ENCODE data around the gene ZDHHC14. TPM values are rescaled to one million over a fixed set of nuclear protein-coding genes. Genes with fewer than 3 reads are reported as not detected.

Gene ZDHHC14
- total RNA-seq, 1 donor from 2014 or later, result 6.5 TPM

DNA sequence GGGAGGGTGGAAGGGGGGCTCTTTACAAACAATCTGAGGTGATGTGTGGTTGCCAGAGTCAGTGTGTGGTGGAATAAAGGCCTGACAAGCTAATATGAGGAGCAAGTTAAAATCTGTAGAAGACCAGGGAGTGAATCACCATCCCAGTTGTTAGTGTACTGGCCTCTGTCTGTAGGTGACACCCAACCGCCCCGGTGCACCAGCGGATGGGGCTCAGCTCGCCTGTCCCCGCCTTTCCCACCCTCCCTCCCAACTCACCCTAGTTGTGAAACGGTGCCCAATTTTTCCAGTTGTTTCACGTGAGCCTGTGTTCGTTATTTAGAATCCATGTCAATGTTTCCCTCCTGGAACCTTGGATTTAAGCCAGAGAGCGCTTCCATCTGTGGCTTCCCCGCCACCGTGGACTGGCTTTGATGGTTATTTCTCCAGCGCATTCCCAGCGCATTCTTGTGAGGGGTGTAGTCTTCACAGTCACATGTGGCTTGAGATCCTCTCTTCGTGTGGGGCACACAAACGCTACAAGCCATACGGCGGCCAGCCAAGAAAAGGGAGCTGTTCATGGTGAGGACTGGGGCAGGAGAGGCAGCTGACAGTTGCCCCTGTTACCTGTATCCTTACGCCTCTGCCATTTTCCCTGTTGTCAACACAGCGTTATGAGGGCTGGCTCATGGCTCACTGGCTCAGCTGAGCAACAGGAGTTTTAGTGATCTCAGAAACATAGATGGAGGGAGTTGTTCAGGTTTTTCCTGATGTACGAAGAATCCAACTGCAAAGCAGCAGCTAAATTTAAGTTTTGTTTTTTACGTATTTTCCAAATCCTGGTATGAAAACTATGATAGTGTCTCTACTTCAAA, 137.6 kb downstream of the ZDHHC14 start:
- peak; percentile 67 for DNase-seq

DNA sequence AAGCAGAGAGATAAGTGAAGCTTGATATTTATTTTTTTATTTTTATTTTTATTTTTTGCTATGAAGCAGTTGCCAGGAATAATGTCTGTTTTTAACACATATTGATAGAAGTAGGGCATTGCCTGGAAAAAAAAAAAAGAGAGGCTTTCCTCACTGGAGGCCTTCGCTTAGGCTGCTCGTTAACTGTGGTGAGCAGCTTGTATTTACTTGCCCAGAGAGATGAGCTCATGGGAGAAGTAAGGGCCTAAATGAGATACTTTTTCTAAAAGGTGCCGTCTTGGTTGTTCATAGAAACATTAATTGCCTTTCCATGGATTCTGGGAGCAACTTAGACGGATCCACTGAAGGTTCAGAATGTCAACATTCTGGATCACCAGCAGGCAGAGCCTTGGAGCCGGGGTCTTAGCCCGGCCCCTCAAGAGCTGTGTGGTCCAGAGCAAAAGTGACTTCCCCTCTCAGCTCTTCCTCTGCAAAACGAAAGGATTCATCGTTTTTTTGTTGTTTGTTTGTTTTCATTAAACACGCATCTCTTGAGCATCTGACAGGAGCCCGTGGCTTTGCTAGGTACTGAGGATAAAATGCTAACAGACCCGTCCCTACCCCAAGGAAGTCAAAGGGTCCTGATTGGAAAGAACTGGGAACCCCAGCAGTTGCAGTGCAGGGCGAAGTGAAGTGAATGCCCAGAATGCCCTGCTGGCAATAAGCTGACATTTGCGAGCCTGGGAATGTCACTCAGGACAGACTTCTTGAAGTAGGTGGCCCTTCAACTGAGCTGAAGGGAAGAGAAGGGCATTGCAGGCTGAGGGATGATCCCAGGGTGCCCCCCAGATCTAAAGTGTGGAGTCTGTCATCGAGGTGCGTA, 138.5 kb downstream of the ZDHHC14 start:
- no peak for DNase-seq

DNA sequence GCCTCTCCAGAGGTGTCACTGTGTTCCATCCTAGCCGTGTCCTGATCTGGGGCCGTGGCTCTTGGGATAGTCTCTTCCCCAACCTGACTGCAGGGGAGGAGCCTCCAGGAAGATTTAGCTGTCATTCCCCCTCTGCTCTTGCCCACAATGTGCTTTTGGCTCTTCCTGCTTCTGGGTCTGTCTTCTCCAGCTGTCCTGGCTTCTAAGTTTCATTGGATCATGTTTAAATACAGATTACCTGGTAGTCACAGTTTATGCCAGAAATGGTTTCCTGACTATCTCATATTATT, 139.1 kb downstream of the ZDHHC14 start:
- no peak for DNase-seq

DNA sequence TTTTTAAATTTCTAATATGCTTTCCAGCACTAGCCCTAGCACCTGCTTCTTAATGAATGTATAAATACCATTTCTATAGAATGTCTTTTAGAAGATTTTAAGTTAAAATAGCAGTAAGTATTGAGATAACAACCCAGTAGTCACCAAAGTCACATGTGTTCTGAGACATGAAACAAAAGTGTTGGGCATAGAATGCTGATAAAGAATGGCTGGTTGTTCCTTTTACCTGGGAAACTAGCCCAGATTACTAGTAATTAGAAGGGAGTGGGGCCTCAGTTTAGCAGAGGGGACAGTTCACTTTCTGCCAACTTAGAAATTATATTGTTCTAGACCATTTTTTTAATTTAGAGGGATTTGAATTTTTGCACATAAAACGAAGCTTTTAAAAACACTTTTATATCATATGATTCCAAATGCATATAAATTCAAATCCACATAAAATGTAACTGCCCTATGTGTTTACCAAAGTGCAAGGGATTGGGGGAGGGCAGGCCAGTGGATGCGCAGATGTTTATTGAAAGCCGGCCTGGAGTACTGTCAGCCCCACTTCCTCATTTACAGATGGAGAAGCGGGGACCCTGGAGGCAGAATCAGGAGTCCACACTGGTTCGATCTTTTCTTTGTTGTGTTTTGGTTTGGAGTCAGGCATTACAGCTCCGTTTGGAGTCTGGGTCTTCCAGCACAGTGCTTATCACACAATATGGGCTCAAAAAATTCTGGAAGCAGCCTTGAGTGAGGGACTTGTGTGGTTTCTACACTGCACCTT, 139.8 kb downstream of the ZDHHC14 start:
- no peak for DNase-seq

DNA sequence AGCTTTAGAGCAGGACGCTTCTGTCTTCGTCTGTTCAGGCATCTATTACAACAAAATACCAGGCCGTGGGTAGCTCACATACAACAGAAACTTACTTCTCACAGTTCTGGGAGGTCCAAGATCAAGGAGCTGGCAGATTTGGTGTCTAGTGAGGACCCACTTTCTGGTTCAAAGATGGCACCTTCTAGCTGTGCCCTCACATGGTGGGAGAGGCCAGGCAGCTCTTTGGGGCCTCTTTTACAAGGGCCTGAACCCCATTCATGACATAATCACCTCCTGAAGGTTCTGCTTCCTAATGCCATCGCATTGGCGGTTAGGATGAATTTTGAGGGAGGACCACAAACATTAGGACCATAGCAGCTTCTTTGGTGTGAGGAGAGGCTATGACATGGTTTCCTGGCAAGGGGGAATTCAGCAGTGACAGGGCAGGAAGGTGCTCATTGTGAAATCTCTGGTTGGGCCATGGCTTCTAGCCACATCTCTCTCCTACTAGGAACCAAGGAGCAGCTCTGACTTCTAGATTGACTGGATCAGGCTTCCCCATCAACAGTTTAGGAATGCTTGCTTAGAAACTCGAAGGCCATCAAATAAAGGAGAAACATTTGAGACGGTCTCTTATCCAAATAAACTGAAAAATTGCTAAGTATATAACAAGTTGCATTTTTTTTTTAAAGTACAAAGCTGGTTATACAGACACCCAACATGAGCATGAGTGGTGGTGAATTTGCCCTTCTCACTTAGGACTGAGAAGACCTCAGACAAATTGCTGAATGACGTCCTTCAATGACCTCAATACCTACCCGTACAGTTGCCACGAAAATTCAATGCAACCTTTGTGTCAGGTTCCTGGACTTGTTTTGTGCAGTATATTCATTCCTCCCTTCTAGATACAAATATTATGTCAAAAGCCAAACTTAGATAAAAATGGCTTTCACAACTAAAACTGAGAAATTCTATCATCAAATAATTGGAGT, 140.7 kb downstream of the ZDHHC14 start:
- DNase-seq, result no peak

DNA sequence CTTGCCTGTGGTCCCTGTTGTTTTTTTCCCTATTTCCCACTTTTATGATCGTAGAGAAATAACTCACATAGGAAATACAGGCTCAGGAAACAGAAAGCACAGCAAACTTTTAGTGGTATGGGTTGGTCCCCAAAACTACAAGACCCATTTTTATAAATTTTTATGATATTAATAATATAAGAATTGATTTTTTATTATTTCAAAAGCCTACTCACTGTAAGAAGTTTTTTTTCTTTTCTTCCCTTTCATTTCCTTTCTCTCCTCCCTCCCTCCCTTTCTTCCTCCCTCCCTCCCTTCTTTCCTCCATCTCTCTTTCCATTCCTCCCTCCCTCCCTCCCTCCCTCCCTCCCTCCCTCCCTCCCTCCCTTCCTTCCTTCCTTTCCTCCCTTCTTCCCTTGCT, 141.5 kb downstream of the ZDHHC14 start:
- no peak for DNase-seq

DNA sequence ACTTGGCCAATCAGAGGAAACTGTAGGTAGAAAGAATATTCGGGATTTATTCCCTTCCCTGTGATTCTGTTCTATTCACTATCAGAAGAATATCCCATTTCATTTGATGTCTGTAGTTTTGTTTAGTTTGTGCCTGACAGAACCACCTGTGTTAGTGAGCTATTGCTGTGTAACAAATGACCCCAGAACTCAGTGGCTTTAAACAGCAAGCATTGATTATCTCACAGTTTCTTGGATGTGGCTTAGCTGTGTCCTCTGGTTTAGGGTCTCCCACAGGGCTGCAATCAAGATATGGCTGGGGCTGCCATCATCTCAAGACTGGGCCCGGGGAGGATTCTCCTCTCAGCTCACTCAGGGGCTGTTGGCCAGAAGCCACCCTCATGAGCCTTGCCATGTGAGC, 143.7 kb downstream of the ZDHHC14 start:
- DNase-seq, result no peak

DNA sequence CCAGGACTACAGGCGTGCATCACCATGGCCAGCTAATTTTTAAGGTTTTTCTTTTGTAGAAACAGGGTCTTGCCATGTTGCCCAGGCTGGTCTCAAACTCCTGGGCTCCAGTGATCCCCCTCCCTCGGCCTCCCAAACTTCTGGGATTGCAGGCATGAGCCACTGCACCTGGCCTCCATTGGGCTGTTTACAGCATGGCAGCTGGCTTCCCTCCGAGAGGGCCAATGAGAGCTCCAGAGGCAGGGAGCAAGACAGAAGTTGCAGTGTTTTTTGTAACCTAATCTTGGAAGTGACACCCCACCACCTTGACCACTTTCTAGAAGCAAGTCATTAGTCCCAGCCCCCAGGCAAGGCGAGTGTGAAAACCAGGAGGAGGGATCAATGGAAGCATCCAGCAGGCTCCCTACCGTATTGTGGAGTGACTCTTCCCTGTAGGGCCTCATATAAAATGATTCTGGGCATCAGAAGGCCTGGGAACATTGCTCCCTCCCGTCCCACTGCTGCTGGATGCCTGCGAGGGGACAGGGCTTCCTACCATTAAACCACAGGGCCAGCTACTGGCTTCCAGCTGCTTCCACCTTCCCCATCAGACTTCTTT, 144.4 kb downstream of the ZDHHC14 start:
- no peak for DNase-seq

DNA sequence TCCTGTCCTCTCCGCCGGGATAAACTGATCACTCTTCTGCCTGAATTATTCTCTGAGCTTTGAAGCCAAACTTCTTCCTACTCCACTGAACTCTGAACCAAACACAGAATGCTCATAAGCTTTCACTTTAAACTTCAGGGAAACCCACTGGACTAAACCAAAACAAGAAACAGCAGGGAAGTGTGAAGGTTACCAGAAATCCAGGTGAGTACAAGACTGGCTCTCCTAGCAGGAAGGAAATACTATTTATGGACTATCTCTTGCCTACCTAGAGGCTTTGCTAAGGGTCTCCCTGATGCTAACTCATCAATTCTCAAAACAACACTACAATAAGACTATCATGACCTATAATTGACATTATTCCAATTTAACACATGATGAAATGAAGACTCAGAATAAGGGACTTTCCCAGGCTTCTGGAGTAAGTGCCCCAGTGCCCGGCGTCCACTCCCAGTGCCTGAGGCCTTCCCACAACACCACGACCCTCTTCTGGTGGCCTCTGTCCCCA, 145.0 kb downstream of the ZDHHC14 start:
- DNase-seq, result no peak

DNA sequence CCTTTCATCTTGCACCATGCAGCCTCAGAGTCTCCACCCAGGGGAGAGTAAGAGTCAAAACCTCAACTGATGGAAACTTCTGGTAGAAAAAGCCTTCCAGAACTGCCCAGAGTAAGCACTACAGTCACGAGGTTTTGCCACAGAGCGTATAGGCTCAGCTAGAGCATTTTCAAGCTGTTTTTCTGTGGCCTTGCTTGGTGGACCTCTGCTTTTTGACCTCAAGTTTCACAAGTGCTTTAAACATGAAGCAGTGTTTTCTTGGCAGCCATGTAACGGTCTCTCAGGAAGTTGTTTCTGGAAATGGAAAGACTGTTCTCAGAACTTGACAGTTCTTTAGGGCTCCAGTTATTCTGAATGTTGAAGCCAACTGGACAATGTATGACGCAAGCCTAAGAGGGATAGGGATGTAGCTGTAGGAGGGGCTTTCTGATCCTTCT, 146.5 kb downstream of the ZDHHC14 start:
- DNase-seq, result peak; percentile 74

DNA sequence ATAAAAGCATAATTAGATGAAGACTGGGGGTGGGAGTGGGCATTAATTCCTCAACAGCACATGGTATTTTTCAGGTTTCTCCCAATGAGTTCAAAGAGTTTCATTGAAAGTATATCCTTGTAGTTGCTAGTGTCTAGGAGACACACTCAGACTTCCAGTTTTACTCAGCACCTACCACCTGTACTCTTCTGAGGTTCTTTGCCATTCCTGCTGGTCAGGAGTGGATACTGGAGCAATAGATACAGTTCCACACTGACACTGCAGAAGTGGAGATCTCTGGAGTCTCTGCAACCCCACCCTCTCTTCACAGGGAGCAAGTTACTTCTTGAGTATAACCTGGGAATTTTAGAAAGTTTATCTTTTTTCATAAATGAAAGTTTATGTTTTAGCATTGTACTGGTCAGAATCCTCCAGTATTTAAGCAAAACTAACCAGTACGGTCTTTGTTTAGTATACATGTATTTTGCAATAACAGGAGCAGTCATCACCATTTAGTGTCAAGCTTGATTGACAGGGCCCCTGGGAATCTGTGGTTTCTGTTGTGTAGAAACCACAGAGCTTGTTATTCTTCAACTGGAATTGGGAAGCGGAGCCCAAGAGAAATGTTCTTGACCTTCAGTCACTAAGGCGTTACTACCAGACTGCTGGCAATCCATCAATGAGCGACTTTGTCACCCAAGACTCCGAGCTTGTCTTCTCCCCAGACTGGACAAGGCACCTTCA, 148.1 kb downstream of the ZDHHC14 start:
- DNase-seq, result no peak

DNA sequence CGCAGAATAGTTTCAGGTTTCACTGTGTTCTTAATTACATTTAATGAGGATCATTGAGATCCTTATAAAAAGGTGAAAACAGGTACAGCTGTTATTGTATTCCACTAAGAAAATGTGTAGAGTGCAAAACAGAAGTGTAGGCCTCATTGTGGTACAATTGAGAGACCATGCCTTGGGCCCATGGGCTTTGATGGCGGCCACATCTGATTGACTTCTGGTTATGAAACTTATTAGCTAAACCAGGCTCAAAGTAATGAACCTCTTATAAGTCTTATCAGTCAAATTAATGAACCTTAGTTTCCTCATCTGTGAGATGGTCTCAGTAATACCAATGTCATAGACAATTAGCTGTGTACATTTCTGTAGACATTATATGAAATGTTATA, 148.7 kb downstream of the ZDHHC14 start:
- no peak for DNase-seq

DNA sequence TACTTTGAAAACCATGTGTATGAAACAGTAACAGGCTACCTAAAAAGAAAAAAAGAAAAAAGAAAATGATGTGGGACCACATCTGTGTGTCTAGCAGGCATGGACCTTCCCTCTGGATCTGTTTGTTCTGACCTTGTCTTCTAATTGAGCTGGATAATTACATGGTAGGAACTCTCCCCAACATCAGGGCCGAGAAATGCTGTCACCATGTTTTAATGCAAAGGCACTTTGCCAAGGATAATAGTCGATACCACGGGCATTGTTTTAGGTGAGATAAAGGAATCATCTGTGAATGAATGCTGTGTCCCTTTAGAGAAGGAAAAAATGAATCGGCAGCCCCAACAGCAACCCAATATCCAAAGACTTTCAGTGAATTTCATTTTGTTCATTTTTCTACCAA, 149.1 kb downstream of the ZDHHC14 start:
- no peak for DNase-seq

DNA sequence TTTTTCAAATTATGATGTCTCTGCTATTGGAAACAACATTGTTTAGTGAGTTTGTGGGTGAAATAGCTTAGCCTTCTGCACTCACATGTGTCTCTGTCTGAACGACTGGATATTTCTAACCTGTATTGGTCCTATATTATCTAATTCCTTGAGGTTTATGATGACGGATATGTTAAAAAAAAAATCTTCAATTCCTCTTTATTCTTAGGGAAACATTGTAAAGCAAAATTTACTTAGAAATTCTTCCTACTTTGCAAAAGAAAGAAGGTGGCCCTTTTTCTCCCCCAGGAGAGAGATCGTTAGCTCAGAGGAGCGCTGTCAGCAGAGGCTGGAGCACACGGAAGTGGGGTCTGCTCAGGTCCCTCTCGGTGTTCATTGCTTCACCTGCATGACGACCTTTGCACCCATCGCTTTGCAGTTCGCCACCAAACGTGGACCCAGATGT, 149.8 kb downstream of the ZDHHC14 start:
- DNase-seq, result no peak

DNA sequence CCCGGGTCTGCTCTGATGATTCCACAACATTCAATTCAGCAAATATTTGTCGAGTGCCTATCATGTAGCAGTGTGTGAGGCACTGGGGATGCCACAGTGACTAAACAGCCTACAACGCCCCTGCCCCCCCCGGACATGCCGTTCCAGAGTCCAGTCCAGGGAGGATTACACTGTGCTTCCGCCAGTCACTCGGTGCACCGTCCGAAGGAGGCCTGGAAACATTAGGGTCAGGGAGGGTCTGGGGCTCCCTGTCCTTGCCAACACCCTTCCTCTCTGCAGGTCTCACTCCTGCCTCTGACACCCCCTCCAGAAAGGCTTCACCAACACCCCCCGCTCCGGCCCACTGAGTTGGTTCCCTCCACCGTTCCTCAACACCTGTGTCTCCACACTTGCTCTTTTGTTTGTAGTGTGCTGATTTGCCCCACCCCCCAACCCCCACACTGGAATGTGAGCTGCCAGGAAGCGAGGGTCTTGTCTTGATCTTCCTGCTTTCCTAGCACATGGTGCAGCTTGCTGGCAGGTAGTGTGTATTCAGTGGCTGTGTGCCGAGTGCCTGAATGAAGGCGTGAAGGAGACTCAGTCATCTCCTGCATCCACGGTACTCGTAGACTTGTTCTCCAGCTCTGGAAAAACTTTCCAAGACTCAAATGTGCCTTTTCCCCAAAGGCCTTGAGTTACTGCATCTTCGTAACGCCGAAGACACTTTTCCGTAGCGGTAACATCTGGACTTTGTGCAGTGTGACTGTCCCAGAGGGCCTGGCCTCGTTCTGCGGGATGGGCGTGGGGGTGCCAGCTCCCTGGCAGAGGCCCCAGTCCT, 150.4 kb downstream of the ZDHHC14 start:
- DNase-seq, result peak; percentile 46

DNA sequence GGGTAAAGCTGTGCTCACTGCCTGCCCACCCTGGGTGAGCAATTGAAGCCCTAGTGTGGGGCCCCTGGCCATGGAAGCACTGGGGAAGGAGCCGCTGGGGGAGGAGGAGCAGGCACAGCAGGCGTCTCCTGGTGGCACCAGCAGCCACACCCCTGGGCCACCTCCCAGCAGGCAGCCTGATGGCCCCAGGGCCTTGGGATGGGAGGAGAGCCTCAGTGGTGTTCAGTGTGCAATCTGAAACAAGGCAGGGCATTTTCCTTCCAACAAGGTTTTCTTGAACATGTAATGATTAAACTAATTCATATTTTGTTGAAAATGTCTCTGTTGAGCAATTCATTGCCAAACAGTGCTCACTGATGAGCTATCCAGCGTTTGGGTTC, 151.0 kb downstream of the ZDHHC14 start:
- DNase-seq, result no peak

DNA sequence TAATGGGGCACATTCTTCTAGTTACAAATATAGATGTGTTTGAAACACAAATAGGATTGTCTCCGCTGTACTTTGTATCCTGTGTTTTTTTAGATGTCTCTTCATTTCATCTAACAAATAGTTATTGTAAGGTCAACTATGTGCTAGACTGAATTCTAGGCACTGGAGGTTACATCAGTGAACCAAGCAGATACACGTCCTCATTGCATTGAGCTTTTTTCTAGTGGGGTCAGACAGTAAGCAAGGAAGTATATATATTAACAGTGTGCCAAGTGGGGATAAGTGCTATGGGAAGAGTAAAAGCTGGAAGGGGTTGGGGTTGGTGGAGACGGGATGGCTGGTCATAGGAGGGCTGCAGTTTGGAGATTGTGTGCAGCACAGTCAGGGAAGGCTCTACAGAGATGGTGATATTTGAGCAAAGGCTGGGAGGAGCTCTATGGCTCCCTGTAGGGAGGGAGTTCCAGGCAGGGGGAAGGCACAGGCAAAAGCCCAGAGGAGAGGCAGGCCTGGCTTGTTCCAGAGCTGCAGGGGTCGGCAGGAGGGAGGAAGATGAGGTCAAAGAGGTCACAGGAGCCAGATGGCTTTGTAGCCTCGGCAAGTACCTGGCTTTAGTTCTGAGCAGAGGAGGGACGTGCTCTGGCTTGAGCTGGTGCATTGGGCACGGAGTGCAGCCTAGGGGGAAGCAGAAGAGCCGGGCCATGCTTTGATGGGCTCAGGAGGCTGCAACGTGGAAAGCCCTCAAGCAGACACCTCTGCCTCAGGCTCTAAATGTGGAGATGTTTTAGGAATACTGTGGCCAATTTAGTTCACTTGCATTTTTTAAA, 152.3 kb downstream of the ZDHHC14 start:
- DNase-seq, result no peak

DNA sequence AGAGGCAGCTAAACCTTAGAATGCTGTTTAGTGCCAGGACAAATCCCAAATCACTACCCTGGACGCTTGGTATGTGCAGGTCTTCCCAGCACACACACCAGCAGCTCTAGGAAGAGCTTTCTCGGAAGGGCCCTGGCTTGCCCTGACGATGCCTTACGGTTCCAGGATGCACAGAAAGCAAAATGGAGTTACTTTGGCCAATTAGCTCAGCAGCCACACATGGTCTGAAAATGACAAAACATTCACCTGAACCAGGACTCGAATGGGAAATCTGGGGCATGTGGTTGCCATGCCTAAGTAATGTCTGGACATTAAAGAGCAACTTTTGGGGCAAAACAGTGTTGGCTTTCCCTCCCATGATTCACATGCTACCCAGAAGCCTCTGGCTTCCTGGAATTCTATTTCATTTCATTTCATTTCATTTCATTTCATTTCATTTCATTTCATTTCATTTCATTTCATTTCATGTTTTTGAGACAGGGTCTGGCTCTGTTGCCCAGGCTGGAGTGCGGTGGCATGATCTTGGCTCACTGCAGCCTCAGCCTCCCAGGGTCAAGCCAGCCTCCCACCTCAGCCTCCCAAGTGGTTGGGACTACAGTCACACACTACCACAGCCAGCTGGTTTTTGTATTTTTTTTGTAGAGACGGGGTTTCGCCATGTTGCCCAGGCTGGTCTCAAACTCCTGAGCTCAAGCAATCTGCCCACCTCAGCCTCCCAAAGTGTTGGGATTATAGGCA, 153.3 kb downstream of the ZDHHC14 start:
- no peak for DNase-seq

All from tongue (tissue), 2 donors.